Adrenal gland (tissue), 5 donors: ENCODE results near the gene PRG2.

Experiments
- CTCF ChIP-seq, 6 experiments: fragments of 450-650 bp in 4 of 6; fragments of 200-600 bp in 2 of 6; sonication (generic) in 1 of 6; IDR thresholded peaks; 1 replicate in 5 of 6; 2 replicates in 1 of 6; pipeline versions ENCODE4 v1.5.1 to v1.8.0; 2016 to 2021; ENCODE audit warnings: antibody characterized with exemption in 6 of 6, mild to moderate bottlenecking in 2 of 6, moderate library complexity in 1 of 6
- POLR2A ChIP-seq, 2 donors: fragments of 450-650 bp; IDR thresholded peaks; one replicate each; pipeline ENCODE4 v1.6.1; 2017; ENCODE audit warnings: antibody characterized with exemption in 2 of 2, mild to moderate bottlenecking in 2 of 2, moderate library complexity in 1 of 2
- donor health status: DM: no; HTN: no; CAD: no.

GRCh38 chr11:57374966-57375365, 15.5 kb downstream of the PRG2 start:
- no peak for TF ChIP-seq CTCF (IDR thresholded peaks at IDR 0.05)
- no peak for TF ChIP-seq POLR2A (IDR thresholded peaks at IDR 0.05)
